ENCODE measurements around the gene DNAJB2. TPM values are rescaled to one million over a fixed set of nuclear protein-coding genes. Genes with fewer than 3 reads are reported as not detected.
A peak's percentile ranks its signal among the peaks of the same experiment; 100 is the strongest.

The DNAJB2 gene
- 120 TPM for total RNA-seq

DNA sequence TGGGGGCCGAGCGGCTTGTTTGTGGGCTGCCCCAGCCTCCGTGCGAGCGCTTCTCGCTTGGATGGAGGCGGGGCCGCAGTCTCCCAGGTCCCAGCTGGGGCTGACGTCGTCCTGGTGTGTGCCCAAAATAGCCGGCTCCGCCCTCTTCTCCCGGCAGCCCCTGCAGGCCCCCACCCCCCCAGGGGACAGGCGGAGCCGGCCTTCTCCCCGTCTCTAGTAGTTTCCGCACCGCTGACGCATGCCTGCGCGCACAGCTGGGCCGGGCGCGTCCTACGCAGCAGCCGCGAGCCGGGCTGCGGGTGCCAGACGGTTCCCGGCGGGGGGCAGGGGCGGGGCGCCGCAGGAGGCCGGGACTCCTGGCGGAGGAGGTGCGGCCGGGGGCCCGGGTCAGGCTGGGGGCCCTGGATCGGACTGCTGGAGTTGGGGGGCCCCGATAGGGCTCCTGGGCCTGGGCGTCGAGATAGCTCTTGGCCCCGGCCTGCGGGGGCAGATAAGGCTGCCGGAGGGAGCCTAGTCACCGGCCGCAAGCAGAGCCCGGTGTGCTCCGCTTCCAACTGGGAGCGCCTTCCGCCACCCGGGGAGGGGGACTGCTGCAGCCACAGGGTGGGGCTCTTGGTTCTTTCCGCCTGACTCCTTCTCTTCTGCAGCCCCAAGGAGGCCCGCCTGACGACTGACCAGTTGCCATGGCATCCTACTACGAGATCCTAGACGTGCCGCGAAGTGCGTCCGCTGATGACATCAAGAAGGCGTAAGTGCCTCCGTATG, at the start of gene DNAJB2:
Gene DNAJB2 (plus strand): TSS at position 216 of the 765 bp plus-strand sequence. CDS start 468 bp downstream, at position 684.
- intact Hi-C loops (cut with DNase I): no loop called here
- peak; percentile 97 for ATAC-seq
- peak; percentile 99 for DNase-seq (ENCODE audit: low spot score)

DNA sequence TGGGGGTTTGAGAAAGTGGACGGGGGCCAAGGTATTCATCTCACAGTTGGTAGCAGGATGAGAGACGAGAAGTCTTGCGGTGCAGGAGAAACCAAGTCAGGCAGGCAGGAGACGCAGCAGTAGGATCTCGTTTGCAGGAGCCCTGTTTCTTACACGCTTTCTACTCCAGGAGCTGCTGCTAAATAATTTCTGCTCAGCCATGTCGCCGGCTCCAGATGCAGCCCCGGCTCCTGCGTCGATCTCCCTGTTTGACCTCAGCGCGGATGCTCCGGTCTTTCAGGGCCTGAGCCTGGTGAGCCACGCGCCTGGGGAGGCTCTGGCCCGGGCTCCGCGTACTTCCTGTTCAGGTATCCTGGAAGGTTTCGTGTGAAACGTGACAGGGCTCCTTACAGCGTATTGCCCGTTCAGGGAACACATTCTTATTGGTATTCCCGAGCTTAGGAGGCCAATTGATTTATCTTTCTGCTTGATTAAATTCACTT, 49.1 kb upstream of the DNAJB2 start:
- no peak for DNase-seq (ENCODE audit: low spot score)
- intact Hi-C loops (cut with DNase I): no loop called here
- ATAC-seq: peak; percentile 9

DNA sequence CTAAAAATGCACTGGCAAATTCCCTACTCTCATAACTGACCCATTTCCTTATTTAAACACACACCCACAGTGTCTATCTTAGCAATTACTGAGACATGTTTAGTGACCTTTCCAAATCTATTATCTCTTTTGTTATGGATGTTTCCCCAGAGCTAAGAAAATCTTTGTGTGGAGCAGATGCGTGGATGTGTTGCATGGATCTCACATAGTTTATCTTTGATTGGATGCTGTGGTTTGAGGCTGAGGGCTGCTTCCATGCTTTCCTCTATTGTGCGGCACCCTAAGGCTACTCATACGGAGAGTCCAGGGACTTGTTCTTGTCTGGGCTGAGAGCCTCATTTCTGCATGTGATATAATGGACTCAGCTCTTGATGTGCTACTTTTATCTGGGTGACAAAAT, 44.8 kb upstream of the DNAJB2 start:
- intact Hi-C loops (cut with DNase I): no loop called here
- no peak for ATAC-seq
- no peak for DNase-seq (ENCODE audit: low spot score)

DNA sequence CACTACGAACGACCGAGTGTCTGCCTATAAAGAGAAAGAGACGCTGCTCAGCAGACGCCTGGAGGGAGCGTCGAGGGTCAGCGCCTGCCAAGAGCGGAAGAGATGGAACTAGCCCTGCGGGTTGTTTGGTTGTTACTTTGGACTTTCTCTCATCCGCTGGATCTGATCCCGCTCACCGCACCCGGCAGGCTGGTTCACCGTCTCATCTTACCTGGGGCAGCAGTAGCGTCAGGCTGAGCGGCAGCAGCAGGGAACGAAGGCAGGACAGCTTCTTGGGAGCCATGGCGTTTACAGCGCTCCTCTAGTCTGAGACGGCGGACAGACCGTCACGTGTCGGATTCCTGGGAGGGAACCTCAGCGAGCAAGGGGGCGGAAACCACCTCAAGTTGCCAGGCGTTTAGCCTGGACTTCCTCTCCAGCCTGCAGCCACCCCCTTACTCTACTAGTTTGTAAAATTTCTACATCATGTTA, 35.8 kb upstream of the DNAJB2 start:
- intact Hi-C loops (cut with DNase I): loop anchor here (10.0 kb wide), 1 partner anchor 1169 kb away; no protein-coding TSS in a partner anchor
- ATAC-seq (no peak), DNase-seq (ENCODE audit: low spot score) (no peak)

DNA sequence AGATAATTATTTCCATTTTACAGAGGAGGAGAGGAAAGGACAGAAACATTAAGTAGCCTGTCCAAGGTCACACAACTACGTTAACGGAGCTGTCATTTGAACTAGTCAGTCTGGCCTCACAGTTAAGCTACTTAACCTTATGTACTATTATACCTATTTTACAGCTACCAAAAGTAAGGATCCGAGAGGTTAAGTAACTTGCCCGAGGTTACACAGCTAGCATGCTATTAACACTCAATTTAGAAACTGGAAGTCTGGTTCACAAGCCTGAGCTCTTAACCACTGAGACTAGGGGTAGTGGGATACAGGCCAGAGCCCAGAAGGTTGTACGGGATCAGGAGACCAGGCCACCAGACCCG, 34.4 kb upstream of the DNAJB2 start:
- ATAC-seq: no peak
- intact Hi-C loops (cut with DNase I): loop anchor here (1.0 to 10.0 kb wide), 2 partner anchors 23 to 1170 kb away; no protein-coding TSS in a partner anchor
- no peak for DNase-seq (ENCODE audit: low spot score)

DNA sequence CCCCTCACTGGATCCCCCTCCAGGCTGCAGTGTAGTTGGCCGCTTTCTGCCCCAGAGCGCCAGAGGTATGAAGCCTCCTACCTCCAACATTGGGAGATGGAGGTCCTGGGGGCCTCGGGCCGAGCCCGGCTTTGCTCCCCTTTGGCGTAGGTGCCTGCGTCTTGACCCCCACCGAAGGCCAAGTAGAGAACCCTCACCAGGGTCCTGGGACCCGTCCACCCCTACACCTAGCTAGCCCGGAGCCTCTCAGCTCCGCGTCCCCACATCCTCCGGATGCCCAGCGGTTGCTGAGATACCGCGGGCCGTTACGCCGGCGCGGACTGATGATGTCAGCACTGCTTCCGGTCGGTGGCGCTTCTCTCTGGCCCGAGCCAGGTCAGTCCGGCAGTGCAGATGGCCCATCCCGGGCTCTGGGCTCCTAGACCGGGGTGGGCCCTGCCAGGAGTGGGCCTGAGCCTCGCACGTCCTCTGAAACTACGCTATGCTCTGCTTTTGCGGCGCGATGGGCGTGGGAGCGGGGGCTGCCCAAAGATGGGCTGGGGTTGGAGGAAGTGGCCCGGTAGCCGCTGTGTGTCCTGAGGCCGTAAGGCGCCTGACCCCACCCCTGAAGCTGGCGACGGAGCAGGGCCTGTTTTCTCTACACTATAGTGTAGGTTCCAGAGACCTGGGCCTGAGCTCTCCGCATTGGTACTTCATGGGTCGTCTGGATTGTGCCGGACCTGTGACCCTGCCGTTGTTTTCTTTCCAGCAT, 33.8 kb upstream of the DNAJB2 start, which contains the start of the genes GLB1L and STK16:
Gene GLB1L (minus strand): TSS at position 297 of the 751 bp plus-strand sequence. CDS start 1,871 bp downstream, outside the sequence.
Gene STK16 (plus strand): TSS at position 332 of the 751 bp plus-strand sequence. CDS start 521 bp downstream, outside the sequence.
- intact Hi-C loops (cut with DNase I): loop anchor here (1.0 to 10.0 kb wide), 2 partner anchors 22 to 1171 kb away; no protein-coding TSS in a partner anchor
- ATAC-seq (peak; percentile 97), DNase-seq (ENCODE audit: low spot score) (peak; percentile 98)

DNA sequence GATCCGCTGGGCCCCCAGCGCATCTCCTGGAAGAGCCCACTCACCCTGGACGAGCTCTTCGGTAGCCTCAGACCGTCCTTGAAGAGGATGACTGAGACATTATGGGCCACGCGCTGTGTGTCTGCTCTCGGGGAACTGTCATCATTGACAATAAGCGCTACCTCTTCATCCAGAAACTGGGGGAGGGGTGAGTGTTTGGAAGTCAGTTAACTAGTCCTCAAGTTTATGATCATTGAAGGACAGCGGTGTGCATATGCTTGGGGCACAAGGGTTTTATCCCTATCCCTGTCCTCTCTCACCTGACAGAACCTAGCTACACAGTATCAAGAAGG, 33.3 kb upstream of the DNAJB2 start:
- intact Hi-C loops (cut with DNase I): loop anchor here (1.0 to 10.0 kb wide), 2 partner anchors 21 to 1171 kb away; no protein-coding TSS in a partner anchor
- ATAC-seq: no peak
- no peak for DNase-seq (ENCODE audit: low spot score)

DNA sequence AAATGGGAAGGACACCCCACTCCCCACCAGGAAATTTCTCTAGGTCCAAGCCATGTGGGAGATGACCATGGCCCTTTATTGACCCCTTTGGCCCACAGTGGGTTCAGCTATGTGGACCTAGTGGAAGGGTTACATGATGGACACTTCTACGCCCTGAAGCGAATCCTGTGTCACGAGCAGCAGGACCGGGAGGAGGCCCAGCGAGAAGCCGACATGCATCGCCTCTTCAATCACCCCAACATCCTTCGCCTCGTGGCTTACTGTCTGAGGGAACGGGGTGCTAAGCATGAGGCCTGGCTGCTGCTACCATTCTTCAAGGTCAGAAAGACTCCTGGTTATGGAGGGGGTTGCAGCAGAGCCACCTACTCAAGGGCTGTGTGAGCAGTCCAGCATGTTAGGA, 32.6 kb upstream of the DNAJB2 start:
- intact Hi-C loops (cut with DNase I): loop anchor here (10.0 kb wide), 1 partner anchor 1172 kb away; no protein-coding TSS in a partner anchor
- DNase-seq (ENCODE audit: low spot score) (no peak), ATAC-seq (no peak)

DNA sequence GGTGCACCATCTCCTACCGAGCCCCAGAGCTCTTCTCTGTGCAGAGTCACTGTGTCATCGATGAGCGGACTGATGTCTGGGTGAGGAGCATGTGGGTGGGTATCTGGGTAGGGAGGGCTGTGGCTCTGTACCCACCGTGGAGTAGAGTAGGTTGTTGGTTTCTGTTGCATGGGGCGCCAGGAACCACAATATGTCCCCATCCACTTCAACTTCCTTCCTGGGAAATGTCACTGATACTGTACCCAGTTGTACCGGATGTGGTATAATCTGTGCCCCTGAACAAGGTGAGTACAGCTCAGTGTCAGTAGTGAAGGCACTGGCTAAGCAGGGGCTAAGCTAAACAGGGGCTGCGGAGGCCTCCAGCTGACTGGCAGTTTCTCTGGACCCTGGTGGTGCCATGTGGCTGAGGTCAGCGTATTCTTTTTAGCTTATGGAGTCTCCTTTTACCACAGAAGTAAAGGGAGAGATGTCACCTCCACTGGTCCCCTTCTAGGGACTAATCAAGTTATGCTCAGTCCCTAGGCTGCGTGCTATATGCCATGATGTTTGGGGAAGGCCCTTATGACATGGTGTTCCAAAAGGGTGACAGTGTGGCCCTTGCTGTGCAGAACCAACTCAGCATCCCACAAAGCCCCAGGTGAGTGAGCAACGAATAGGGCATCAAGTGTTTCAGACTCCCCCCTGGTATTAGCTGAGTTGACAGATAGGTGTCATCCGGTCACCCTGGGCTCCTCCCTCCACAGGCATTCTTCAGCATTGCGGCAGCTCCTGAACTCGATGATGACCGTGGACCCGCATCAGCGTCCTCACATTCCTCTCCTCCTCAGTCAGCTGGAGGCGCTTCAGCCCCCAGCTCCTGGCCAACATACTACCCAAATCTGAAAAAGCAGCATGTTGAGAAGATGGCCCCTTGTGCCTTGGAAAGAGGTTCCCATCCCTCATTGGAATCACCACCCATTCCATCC, 31.2 kb upstream of the DNAJB2 start:
- ATAC-seq (no peak), DNase-seq (ENCODE audit: low spot score) (no peak)
- intact Hi-C loops (cut with DNase I): loop anchor here (10.0 kb wide), 1 partner anchor 1173 kb away; no protein-coding TSS in a partner anchor

DNA sequence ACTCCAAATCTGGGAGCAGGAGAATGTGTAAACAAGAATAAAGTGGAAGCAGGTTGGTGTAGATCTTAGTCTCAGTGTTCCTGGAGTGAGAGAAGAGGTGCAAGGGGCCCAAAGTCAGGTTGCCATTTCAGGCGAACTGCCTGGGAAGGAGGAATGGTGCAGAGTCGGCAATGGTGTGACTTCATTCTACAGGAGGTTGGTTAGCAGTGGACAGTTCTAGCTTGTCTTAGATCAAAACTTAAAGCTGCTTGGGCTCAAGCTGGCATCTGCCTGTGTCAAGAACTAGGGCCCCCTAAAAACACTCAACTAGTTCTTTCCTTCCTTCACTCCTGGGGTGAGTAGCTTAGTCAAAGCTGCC, 30.3 kb upstream of the DNAJB2 start:
- no peak for ATAC-seq
- DNase-seq (ENCODE audit: low spot score): no peak
- intact Hi-C loops (cut with DNase I): loop anchor here (10.0 kb wide), 1 partner anchor 1174 kb away; no protein-coding TSS in a partner anchor

DNA sequence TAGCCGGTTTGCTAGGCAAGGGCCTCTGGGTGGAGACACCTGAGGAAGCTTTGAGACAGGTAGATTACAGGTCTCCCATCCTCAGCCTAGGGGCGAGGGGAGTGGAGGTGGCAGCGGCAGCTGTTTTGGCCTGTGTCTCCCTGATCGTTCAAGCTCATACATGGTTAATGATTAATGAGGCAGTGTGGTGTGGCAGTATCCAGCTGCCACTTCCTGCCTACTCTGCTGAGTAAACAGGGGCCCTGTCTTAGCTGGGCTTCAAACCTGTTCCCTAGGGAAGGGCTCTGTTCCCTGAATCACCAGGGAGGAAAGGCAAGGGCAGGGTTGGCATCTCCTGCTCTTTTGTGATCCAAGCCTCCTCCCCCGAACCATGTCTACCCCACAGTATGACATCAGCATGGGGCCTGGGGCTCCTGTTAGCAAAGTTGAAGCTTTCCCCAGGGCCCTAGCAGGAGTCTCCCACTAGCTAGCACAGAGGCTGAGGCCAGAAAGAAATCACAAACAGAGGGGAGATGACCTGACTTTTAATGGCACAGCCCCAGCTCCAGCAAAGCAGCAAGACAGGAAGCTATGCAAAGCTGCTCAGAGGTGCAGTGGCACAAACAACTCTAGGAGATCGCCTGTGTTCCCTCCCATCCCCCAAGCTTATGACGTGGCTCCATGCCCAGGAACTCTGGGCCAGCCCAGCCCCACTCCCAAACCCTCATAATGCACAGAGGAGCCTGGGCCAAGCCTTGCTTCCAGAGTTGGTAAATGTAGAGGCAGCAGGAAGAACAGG, 29.8 kb upstream of the DNAJB2 start:
- DNase-seq (ENCODE audit: low spot score) (peak; percentile 80), ATAC-seq (peak; percentile 10)
- intact Hi-C loops (cut with DNase I): loop anchor here (10.0 kb wide), 1 partner anchor 1175 kb away; no protein-coding TSS in a partner anchor

DNA sequence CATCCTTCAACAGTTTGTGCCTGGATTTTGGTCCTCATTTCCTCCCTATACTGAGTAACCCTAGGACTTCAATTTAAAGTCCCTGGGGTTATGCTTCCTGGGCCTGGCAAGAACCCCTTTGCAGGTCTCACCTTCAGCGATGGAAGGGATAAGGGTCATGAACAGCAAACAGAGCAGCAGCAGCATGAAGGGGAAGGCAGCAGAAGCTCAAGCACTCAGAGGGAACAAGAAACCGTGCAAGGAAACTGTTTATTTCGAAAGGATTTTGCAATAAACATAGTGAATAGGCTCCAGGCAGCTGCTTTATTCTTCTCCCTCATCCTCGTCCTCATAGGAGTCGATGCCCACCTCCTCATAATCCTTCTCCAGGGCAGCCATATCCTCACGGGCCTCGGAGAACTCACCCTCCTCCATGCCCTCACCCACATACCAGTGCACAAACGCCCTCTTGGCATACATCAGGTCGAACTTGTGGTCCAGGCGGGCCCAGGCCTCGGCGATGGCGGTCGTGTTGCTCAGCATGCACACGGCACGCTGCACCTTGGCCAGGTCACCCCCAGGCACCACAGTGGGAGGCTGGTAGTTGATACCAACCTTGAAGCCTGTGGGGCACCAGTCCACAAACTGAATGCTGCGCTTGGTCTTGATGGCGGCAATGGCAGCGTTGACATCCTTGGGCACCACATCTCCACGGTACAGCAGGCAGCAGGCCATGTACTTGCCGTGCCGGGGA, 29.0 kb upstream of the DNAJB2 start:
- no peak for ATAC-seq
- DNase-seq (ENCODE audit: low spot score): no peak
- intact Hi-C loops (cut with DNase I): no loop called here

DNA sequence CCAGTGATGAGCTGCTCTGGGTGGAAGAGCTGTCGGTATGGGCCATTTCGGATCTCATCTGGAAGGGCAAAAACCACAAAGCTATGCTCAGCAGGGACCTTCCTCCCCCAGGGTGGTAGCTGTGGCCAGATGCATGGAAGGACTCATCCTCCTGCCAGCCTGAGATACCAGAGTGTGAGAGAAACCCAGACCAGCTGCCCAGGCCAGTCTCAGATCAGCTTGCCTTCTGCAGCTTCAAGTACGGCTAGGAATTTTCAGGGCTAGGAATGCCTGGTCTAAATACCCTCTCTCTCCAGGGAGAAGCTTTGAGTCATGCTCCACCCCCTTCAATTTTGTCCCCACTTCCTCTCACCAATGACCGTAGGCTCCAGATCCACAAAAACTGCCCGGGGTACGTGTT, 27.5 kb upstream of the DNAJB2 start:
- intact Hi-C loops (cut with DNase I): no loop called here
- no peak for DNase-seq (ENCODE audit: low spot score)
- no peak for ATAC-seq

DNA sequence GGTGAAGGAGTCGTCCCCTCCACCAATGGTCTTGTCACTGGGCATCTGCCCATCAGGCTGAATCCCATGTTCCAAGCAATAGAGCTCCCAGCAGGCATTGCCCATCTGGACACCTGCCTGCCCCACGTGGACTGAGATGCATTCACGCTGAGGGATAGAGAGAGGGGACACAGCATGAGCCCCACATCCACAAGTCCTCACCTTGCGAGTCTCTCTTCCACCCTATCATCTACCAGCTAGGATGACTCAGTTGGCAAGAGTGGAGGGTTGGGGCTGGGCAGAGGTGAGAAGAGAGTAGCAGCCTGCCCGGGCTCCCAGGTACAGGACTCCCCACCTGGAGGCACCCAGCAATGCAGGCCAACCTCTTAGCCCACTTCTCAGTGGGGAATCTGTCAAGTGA, 27.1 kb upstream of the DNAJB2 start:
- ATAC-seq (no peak), DNase-seq (ENCODE audit: low spot score) (no peak)
- intact Hi-C loops (cut with DNase I): no loop called here

DNA sequence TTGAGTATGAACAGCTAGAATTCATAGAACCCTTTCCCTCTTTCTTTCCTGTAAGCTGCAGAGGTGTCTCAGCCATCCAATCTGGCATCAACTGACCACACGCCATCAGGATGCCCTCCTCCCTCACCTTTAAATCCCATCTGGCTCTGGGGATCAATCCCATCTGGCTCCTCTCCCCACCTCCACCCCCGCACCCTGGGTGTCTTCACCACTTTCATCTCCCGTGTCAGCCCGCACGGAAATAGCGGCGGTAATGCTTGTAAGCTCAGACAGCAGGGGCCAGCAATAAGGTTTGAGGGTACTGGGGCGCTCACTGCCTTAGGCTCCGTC, 26.6 kb upstream of the DNAJB2 start:
- ATAC-seq: no peak
- intact Hi-C loops (cut with DNase I): no loop called here
- no peak for DNase-seq (ENCODE audit: low spot score)

DNA sequence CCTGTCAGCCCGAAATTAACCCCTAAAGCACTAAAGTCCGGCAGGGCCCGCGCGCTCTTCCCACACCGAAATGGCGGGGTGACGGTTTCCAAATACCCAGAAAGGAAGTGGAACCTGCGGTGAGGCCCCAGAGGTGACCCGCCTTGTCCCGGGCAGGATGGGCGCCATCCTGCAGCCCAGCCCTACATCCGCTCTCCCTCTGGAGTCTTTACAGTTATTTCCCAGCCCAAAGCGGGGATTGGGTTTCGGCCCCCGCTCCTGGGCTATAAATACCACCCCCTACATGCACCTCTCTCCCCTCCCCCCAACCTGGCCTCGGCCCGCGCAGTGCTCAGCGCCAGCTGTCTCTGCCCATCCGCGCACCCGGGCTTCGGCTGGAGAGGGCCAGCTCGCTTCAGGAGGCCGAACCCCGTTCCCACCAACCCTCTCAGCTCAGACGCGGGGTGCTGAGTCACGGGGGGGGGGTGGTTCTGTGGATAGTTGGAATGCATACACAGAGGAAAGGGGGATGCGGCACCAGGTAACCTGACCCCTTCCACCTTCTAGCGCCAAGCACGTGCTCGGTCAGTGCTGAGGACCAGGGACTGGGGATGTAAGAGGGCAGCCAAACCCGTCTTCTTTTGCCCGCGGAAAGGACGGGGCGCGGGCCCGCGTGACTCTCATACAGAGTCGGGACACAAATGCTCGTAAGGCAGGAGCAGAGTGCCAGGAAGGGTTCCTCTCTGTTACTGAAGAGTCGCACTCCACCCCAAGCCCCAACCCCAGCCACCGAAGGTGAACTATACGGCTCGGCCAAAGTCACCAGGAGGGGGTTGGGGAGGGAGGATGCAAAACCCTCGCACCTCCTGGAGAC, 26.0 kb upstream of the DNAJB2 start, which contains the start of gene TUBA4B:
Gene TUBA4B (plus strand): TSS at position 344 of the 853 bp plus-strand sequence. CDS start 165 bp downstream, at position 509.
- ATAC-seq (peak; percentile 43), DNase-seq (ENCODE audit: low spot score) (peak; percentile 63)
- intact Hi-C loops (cut with DNase I): no loop called here
